Measurements from ENCODE around the gene DEXI.
"Not testable (repeated sequence)": the region's sequence is repeated elsewhere in the genome, so short reads cannot be mapped to it uniquely, and the experiment has no call there.

DEXI gene

GRCh38 chr16:10968498-10968897 lies 26.2 kb upstream of the DEXI start:
- no peak for DNase-seq

- DNase-seq: no peak
Measured at GRCh38 chr16:10967986-10968385, 25.7 kb upstream of the DEXI start.

GRCh38 chr16:10966559-10966958 lies 24.3 kb upstream of the DEXI start:
- DNase-seq: not testable (repeated sequence)

GRCh38 chr16:10966129-10966528 lies 23.9 kb upstream of the DEXI start:
- DNase-seq: no peak

GRCh38 chr16:10965440-10966061 lies 23.3 kb upstream of the DEXI start:
- no peak for DNase-seq

- no peak for DNase-seq
Measured at GRCh38 chr16:10964891-10965326, 22.6 kb upstream of the DEXI start.

GRCh38 chr16:10964039-10964890 lies 22.0 kb upstream of the DEXI start:
- DNase-seq: peak; percentile 44

- DNase-seq: peak; percentile 50
Measured at GRCh38 chr16:10961231-10961630, 19.0 kb upstream of the DEXI start.

- no peak for DNase-seq
Measured at GRCh38 chr16:10959161-10959560, 16.9 kb upstream of the DEXI start.

- DNase-seq: no peak
Measured at GRCh38 chr16:10957771-10958482, 15.7 kb upstream of the DEXI start.

- DNase-seq: no peak
Measured at GRCh38 chr16:10954903-10955302, 12.6 kb upstream of the DEXI start.

GRCh38 chr16:10951026-10951425 lies 8.8 kb upstream of the DEXI start:
- no peak for DNase-seq

- DNase-seq: no peak
Measured at GRCh38 chr16:10950393-10950792, 8.1 kb upstream of the DEXI start.

GRCh38 chr16:10949424-10949970 lies 7.2 kb upstream of the DEXI start:
- peak; percentile 51 for DNase-seq

GRCh38 chr16:10947211-10947787 lies 5.0 kb upstream of the DEXI start:
- no peak for DNase-seq

GRCh38 chr16:10946308-10946707 lies 4.0 kb upstream of the DEXI start:
- no peak for DNase-seq

GRCh38 chr16:10945065-10945787 lies 3.0 kb upstream of the DEXI start:
- DNase-seq: no peak

- DNase-seq: peak; percentile 95
Measured at GRCh38 chr16:10944249-10945064, 2.2 kb upstream of the DEXI start, which contains the start of gene CLEC16A. Gene CLEC16A, plus strand, starts transcription at chr16:10944564. Its CDS starts 154 bp downstream, at chr16:10944718.

GRCh38 chr16:10943064-10943353 lies 741 bp upstream of the DEXI start:
- no peak for DNase-seq

GRCh38 chr16:10941935-10942351 lies 325 bp downstream of the DEXI start:
- not testable (repeated sequence) for DNase-seq

GRCh38 chr16:10941127-10941933 lies 938 bp downstream of the DEXI start:
- DNase-seq: no peak

Measured in NCI-H226 (cell line).